H1 (cell line): Measurements from ENCODE around the gene ZDHHC1.

Source experiments
- BCL11A ChIP-seq, 2 experiments: IDR thresholded peaks; one replicate each; pipeline ENCODE4 v1.6.1; 2011; ENCODE audit warnings: low read depth in 2 of 2, low read length in 2 of 2, mild to moderate bottlenecking in 2 of 2
- EP300 ChIP-seq, 2 experiments: IDR thresholded peaks; 1 replicate in 1 of 2; 2 replicates in 1 of 2; pipeline ENCODE4 v1.6.1; 2011 to 2012; ENCODE audit warnings: low read depth in 2 of 2, low read length in 2 of 2, mild to moderate bottlenecking in 2 of 2, borderline replicate concordance in 1 of 2, inconsistent platforms in 1 of 2, moderate library complexity in 1 of 2
- FOSL1 ChIP-seq: IDR thresholded peaks from 2 replicates; pipeline ENCODE4 v1.6.1; 2011; ENCODE audit warnings: mild to moderate bottlenecking, low read depth, low read length, moderate library complexity; ENCODE audit not compliant: insufficient read depth
- NANOG ChIP-seq: IDR thresholded peaks from 2 replicates; pipeline ENCODE4 v1.6.1; 2011; ENCODE audit warnings: low read length, low read depth, mild to moderate bottlenecking, inconsistent platforms; ENCODE audit not compliant: insufficient read depth, poor library complexity, severe bottlenecking
- POLR2A ChIP-seq, 2 experiments: IDR thresholded peaks; 1 replicate in 1 of 2; 2 replicates in 1 of 2; pipeline ENCODE4 v1.6.1; 2011; ENCODE audit warnings: low read depth in 2 of 2, low read length in 2 of 2, mild to moderate bottlenecking in 2 of 2; ENCODE audit errors: control extremely low read depth in 1 of 2
- RXRA ChIP-seq: IDR thresholded peaks from 2 replicates; pipeline ENCODE4 v1.6.1; 2011; ENCODE audit warnings: low read depth, mild to moderate bottlenecking, low read length, moderate library complexity; ENCODE audit not compliant: insufficient read depth
- SP2 ChIP-seq: IDR thresholded peaks from 2 replicates; pipeline ENCODE4 v1.6.1; 2012; ENCODE audit warnings: mild to moderate bottlenecking, low read length, inconsistent platforms
- TAF1 ChIP-seq: IDR thresholded peaks from 2 replicates; pipeline ENCODE4 v1.6.1; 2011; ENCODE audit warnings: mild to moderate bottlenecking, low read depth, low read length
- TCF12 ChIP-seq: IDR thresholded peaks from 2 replicates; pipeline ENCODE4 v1.6.1; 2011; ENCODE audit warnings: low read depth, mild to moderate bottlenecking, low read length
- YY1 ChIP-seq: IDR thresholded peaks from 2 replicates; pipeline ENCODE4 v1.6.1; 2011; ENCODE audit warnings: low read depth, mild to moderate bottlenecking, low read length
- TF ChIP-seq, protein P1 (sequence below), 3 experiments: IDR thresholded peaks; 1 replicate in 2 of 3; 2 replicates in 1 of 3; pipeline versions ENCODE4 v1.5.1 to v1.6.1; 2011; ENCODE audit warnings: low read length in 3 of 3, mild to moderate bottlenecking in 3 of 3, inconsistent platforms in 2 of 3, low read depth in 1 of 3, moderate library complexity in 1 of 3; ENCODE audit not compliant: insufficient read depth in 1 of 3; ENCODE audit errors: control extremely low read depth in 1 of 3
- TF ChIP-seq, protein P2 (sequence below): IDR thresholded peaks from 2 replicates; pipeline ENCODE4 v1.6.1; 2011; ENCODE audit warnings: low read length, improper control_type of control experiment
- TF ChIP-seq, protein P3 (sequence below): IDR thresholded peaks from 2 replicates; pipeline ENCODE4 v1.6.1; 2012; ENCODE audit warnings: inconsistent platforms

DNA sequence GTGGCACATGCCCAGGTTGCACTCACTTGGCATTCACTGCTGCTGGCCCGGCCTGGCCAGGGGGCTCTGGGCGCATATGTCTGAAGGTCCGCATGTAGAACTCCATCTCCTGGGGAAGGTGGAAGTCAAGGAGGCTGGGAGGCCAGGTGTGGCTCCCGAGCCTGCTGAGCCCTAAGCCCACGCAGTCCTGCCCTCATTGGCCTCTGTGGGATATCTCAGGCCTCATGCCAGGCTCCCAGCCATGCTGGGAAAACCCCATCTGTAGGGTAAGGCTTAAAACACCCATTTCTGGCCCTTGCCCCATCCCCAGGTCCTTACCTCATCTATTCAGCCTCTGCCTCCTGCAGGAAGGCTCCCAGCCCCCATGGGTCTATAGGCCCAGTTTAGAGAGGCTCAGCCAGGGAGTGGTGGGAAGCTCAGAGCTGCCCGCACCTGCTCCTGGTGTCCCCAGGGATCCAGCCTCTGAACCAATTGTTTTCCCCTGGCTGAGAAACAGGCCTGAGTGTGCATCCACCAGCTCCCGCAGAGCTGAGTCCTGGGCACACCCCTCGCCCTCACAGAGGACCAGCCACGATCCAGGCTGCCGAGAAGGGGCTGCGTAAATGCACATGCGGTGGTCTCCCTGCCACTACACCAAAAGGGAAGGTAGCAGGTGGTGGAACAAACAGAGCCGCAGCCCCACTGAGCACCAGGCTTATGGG lies 20.7 kb downstream of the ZDHHC1 start:
- no peak for TF ChIP-seq BCL11A (IDR thresholded peaks at IDR 0.05; ENCODE audit: low read depth in 2 of 2, low read length in 2 of 2)
- TF ChIP-seq SP2 = no peak
- TF ChIP-seq, protein P1, sequence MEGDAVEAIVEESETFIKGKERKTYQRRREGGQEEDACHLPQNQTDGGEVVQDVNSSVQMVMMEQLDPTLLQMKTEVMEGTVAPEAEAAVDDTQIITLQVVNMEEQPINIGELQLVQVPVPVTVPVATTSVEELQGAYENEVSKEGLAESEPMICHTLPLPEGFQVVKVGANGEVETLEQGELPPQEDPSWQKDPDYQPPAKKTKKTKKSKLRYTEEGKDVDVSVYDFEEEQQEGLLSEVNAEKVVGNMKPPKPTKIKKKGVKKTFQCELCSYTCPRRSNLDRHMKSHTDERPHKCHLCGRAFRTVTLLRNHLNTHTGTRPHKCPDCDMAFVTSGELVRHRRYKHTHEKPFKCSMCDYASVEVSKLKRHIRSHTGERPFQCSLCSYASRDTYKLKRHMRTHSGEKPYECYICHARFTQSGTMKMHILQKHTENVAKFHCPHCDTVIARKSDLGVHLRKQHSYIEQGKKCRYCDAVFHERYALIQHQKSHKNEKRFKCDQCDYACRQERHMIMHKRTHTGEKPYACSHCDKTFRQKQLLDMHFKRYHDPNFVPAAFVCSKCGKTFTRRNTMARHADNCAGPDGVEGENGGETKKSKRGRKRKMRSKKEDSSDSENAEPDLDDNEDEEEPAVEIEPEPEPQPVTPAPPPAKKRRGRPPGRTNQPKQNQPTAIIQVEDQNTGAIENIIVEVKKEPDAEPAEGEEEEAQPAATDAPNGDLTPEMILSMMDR (IDR thresholded peaks at IDR 0.05; ENCODE audit: control extremely low read depth in 1 of 3, insufficient read depth in 1 of 3, low read depth in 1 of 3, low read length in 3 of 3) = no peak
- TF ChIP-seq EP300 (IDR thresholded peaks at IDR 0.05; ENCODE audit: borderline replicate concordance in 1 of 2, low read depth in 2 of 2, low read length in 2 of 2) = no peak
- TF ChIP-seq FOSL1 = no peak
- TF ChIP-seq POLR2A (IDR thresholded peaks at IDR 0.05; ENCODE audit: control extremely low read depth in 1 of 2, low read depth in 2 of 2, low read length in 2 of 2) = no peak
- no peak for TF ChIP-seq YY1
- no peak for TF ChIP-seq NANOG
- TF ChIP-seq RXRA = no peak
- no peak for TF ChIP-seq TCF12
- TF ChIP-seq TAF1 = no peak
- TF ChIP-seq, protein P2, sequence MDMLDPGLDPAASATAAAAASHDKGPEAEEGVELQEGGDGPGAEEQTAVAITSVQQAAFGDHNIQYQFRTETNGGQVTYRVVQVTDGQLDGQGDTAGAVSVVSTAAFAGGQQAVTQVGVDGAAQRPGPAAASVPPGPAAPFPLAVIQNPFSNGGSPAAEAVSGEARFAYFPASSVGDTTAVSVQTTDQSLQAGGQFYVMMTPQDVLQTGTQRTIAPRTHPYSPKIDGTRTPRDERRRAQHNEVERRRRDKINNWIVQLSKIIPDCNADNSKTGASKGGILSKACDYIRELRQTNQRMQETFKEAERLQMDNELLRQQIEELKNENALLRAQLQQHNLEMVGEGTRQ = no peak
- TF ChIP-seq, protein P3, sequence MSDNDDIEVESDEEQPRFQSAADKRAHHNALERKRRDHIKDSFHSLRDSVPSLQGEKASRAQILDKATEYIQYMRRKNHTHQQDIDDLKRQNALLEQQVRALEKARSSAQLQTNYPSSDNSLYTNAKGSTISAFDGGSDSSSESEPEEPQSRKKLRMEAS = no peak
